PC-3 (cell line): ENCODE results near the gene CREG2. TPM values are rescaled to one million over a fixed set of nuclear protein-coding genes. Genes with fewer than 3 reads are reported as not detected.

Source experiments
- ATAC-seq: fragments of 200-7000 bp; cut with Tn5 transposase; 2 replicates; pipeline ENCODE4 v1.9.1; 2020; ENCODE audit warnings: mild to moderate bottlenecking, moderate library complexity
- BruUV-seq: library from RNA; stranded (reverse); fragments of 400-500 nt; replicated peaks from 2 replicates; lab custom pipeline; 2021; lab: Mats Ljungman, UMichigan
- CTCF ChIA-PET: fragments of 300-600 bp; sonication (Branson Sonifier 250); formaldehyde crosslinking; loops from one replicate; lab custom pipeline; 2022; ENCODE audit warnings: antibody characterized with exemption; lab: Charles Lee
- POLR2A ChIA-PET: fragments of 300-600 bp; sonication (Branson Sonifier 250); formaldehyde crosslinking; loops from one replicate; lab custom pipeline; 2022; ENCODE audit warnings: antibody characterized with exemption; ENCODE audit not compliant: unreplicated experiment; lab: Charles Lee
- DNase-seq: peaks from one replicate; pipeline ENCODE4 v3.0.0-alpha.2; 2015
- H2AFZ ChIP-seq: fragments of 300-600 bp; sonication (generic); 2 replicates; pipeline ENCODE4 v1.6.0; 2016; ENCODE audit warnings: antibody characterized with exemption, low read length
- H3F3A ChIP-seq: fragments of 300-600 bp; sonication (generic); one replicate; pipeline ENCODE4 v1.6.0; 2017; ENCODE audit warnings: antibody characterized with exemption, low read length, control low read depth, mild to moderate bottlenecking; ENCODE audit not compliant: unreplicated experiment
- H3K27ac ChIP-seq: fragments of 300-600 bp; sonication (generic); 2 replicates; pipeline ENCODE4 v1.5.1; 2016; ENCODE audit warnings: mild to moderate bottlenecking, low read length
- H3K27me3 ChIP-seq: fragments of 300-600 bp; sonication (generic); 2 replicates; pipeline ENCODE4 v1.6.1; 2016; ENCODE audit warnings: low read length, mixed read lengths
- H3K36me3 ChIP-seq: fragments of 300-600 bp; sonication (generic); 2 replicates; pipeline ENCODE4 v1.6.1; 2016; ENCODE audit warnings: low read depth, mixed run types, low read length, mixed read lengths
- H3K4me1 ChIP-seq: fragments of 300-600 bp; sonication (generic); 2 replicates; pipeline ENCODE4 v1.5.1; 2016; ENCODE audit warnings: low read length; ENCODE audit not compliant: insufficient read depth
- H3K4me2 ChIP-seq: fragments of 300-600 bp; sonication (generic); 2 replicates; pipeline ENCODE4 v1.6.0; 2016; ENCODE audit warnings: low read length
- H3K4me3 ChIP-seq: fragments of 300-600 bp; sonication (generic); 2 replicates; pipeline ENCODE4 v1.5.1; 2016; ENCODE audit warnings: mild to moderate bottlenecking, low read length, mixed read lengths
- H3K79me2 ChIP-seq: fragments of 300-600 bp; sonication (generic); 2 replicates; pipeline ENCODE4 v1.6.1; 2017; ENCODE audit warnings: low read length, mixed read lengths
- H3K9ac ChIP-seq: fragments of 300-600 bp; sonication (generic); 2 replicates; pipeline ENCODE4 v1.6.0; 2016; ENCODE audit warnings: mild to moderate bottlenecking, low read length
- H3K9me2 ChIP-seq: fragments of 300-600 bp; sonication (generic); replicated peaks from 2 replicates; pipeline ENCODE4 v1.6.1; 2016; ENCODE audit warnings: mixed run types, low read length, mixed read lengths
- H3K9me3 ChIP-seq: fragments of 300-600 bp; sonication (generic); 2 replicates; pipeline ENCODE4 v1.6.1; 2016; ENCODE audit warnings: low read length, mixed read lengths
- H4K20me1 ChIP-seq: fragments of 300-600 bp; sonication (generic); 2 replicates; pipeline ENCODE4 v1.6.1; 2016; ENCODE audit warnings: low read length, mixed read lengths
- EZH2 ChIP-seq: fragments of 300-600 bp; sonication (generic); IDR thresholded peaks from one replicate; pipeline ENCODE4 v1.6.1; 2017; ENCODE audit warnings: antibody characterized with exemption, mild to moderate bottlenecking, low read length; ENCODE audit not compliant: unreplicated experiment
- EZH2phosphoT487 ChIP-seq: fragments of 300-600 bp; sonication (generic); IDR thresholded peaks from 2 replicates; pipeline ENCODE4 v1.6.1; 2018; ENCODE audit warnings: mild to moderate bottlenecking, antibody characterized with exemption, low read length, borderline replicate concordance
- intact Hi-C: fragments of 100-400 bp; cut with micrococcal nuclease; formaldehyde crosslinking; loops from 2 replicates; pipeline ENCODE4 v1.9.0; 2023
- microRNA-seq: library from miRNA; unstranded; fragments of <30 nt; microRNA quantifications from one replicate; pipeline ENCODE4 v1.1.0, GENCODE V29; 2020; ENCODE audit not compliant: unreplicated experiment
- total RNA-seq: library from RNA; depleted of rRNA; stranded (reverse); fragments of >200 nt; gene quantifications from 2 replicates; pipeline ENCODE4 v1.2.3, GENCODE V29; 2014; rRNA removed
- TF ChIP-seq, protein P1 (sequence below): fragments of 300-600 bp; sonication (generic); conservative IDR thresholded peaks from 2 replicates; pipeline ENCODE4 v1.5.1; 2017; ENCODE audit warnings: antibody characterized with exemption, low read depth, mild to moderate bottlenecking, low read length

Gene CREG2
- total RNA-seq, 1 experiment from 2014 or later: 40.0 TPM

DNA sequence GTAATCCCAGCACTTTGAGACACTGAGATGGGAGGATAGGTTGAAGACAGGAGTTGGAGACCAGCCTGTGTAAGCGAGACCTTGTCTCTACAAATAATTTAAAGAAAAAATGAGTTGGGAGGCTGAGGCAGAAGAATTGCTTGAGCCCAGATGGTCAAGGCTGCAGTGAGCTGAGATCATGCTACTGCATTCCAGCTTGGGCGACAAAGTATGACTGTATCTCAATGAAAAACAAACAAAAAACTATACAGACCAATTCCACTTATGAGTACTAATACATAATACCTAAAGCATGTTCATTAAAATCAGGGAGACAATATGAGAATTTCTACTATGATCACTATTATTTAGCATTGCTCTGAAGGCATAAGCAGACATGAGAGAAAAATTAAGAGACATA is 91.4 kb downstream of the CREG2 start:
- Histone ChIP-seq H3K4me2 (no peak overlapping the region), H3K27me3 (no peaks in the 10 kb centered on the region), H3K4me1 (no peaks in the 10 kb centered on the region; the same call in 1 of the 2 replicates), H3K9ac (no peak overlapping the region), H3K79me2 (peaks cover 82% of the 10 kb centered on the region), H3F3A (no peaks in the 10 kb centered on the region), H3K27ac (no peak overlapping the region), H3K4me3 (no peak overlapping the region), H3K9me2 (no peaks in the 10 kb centered on the region), H4K20me1 (peaks cover 36% of the 10 kb centered on the region), H3K9me3 (no peaks in the 10 kb centered on the region), H2AFZ (no peak overlapping the region), H3K36me3 (peaks cover 28% of the 10 kb centered on the region)
- ATAC-seq: no peak
- intact Hi-C loops: no loop called here
- POLR2A ChIA-PET: no interaction called here
- no TSS peak for BruUV-seq
- DNase-seq: no peak
- TF ChIP-seq EZH2: no peak
- TF ChIP-seq EZH2phosphoT487: no peak
- TF ChIP-seq, protein P1, sequence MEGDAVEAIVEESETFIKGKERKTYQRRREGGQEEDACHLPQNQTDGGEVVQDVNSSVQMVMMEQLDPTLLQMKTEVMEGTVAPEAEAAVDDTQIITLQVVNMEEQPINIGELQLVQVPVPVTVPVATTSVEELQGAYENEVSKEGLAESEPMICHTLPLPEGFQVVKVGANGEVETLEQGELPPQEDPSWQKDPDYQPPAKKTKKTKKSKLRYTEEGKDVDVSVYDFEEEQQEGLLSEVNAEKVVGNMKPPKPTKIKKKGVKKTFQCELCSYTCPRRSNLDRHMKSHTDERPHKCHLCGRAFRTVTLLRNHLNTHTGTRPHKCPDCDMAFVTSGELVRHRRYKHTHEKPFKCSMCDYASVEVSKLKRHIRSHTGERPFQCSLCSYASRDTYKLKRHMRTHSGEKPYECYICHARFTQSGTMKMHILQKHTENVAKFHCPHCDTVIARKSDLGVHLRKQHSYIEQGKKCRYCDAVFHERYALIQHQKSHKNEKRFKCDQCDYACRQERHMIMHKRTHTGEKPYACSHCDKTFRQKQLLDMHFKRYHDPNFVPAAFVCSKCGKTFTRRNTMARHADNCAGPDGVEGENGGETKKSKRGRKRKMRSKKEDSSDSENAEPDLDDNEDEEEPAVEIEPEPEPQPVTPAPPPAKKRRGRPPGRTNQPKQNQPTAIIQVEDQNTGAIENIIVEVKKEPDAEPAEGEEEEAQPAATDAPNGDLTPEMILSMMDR: no peak
- CTCF ChIA-PET: no interaction called here

Small RNA genes within 50 kb of the gene (microRNA-seq; reads per million reads assigned to microRNA genes)
- gene MIR5696: 2.3 reads per million

Other genes starting within 250 kb of the CREG2 start
- gene TBC1D8, start 236.1 kb downstream of the CREG2 start, total RNA-seq: 39.7 and 41.7 TPM in 2 replicates
- gene CNOT11, start 134.6 kb downstream of the CREG2 start, total RNA-seq: 44.9 and 48.5 TPM in 2 replicates
- gene RNF149, start 78.8 kb downstream of the CREG2 start, total RNA-seq: 47.3 and 68.0 TPM in 2 replicates
- 0.46 and 0.77 TPM in 2 replicates for gene RFX8, start 87.6 kb upstream of the CREG2 start, total RNA-seq